Activated naive CD8-positive, alpha-beta T cell treated with anti-CD3 and anti-CD28 coated beads, Interleukin-2, amount 50 U/mL, for 16 hours (primary cell): ENCODE data around the gene CDON.
"Not testable (repeated sequence)": the region's sequence is repeated elsewhere in the genome, so short reads cannot be mapped to it uniquely, and the experiment has no call there.

ENCODE experiments used
- DNase-seq: peaks from one replicate; pipeline ENCODE4 v3.0.0-alpha.2; 2020; ENCODE audit warnings: low read depth, low spot score

The CDON gene

DNA sequence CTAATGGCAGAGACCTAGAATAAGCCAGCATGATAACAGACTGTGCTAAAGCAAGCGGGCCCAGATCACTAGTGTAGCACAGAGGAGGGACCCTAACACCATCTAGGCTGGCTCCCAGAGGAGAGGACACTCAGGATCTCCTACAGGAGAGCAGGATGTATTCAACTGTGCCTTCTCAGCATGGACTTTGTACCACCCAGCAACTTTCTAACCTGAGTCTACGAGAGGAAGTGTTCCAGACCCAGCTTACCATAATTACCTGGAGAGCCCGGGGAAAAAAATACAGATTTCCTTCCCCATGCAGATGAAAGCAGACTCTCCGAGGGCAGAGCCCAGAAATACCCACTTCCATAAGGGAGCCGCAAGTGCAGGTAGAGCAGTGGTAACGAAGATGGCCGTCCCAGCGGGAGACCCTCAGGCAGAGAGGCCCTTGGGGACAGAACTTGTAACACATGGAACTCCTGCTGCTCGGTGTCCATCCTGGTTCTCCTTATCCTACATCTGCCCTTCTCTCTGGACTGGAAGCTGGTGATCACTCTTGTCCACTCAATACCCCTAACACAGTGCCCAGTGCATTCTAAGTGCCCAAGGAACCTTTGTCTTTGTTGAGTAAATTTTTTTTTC, 138.2 kb downstream of the CDON start:
- DNase-seq = no peak

- no peak for DNase-seq
Measured at GRCh38 chr11:125923633-125924032, 139.0 kb downstream of the CDON start.

- no peak for DNase-seq
Measured at GRCh38 chr11:125923012-125923579, 139.6 kb downstream of the CDON start.

GRCh38 chr11:125922156-125922555, 140.5 kb downstream of the CDON start:
- DNase-seq = no peak

DNA sequence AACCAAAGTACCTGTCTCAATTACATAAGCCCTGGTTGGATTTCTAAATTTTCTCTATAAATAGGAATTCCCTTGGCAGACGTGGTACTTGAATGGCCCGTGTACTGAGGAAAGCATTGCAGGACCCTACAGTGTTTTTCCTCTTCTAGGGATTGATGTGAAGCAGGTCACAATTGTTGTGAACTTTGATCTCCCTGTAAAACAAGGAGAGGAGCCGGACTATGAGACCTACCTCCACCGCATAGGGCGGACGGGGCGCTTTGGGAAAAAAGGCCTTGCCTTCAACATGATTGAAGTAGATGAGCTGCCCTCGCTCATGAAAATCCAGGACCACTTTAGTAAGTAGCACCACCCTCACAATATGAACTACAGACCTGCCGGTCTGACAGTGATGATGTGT, 141.6 kb downstream of the CDON start:
- no peak for DNase-seq

GRCh38 chr11:125918140-125918840, 144.4 kb downstream of the CDON start:
- DNase-seq = no peak

GRCh38 chr11:125916683-125917347, 145.9 kb downstream of the CDON start:
- no peak for DNase-seq

- DNase-seq = not testable (repeated sequence)
Measured at GRCh38 chr11:125914601-125915000, 148.1 kb downstream of the CDON start.

GRCh38 chr11:125910226-125910849, 152.3 kb downstream of the CDON start:
- no peak for DNase-seq
